Fibroblast of lung (primary cell): Measurements from ENCODE around the gene DCAF5. TPM values are rescaled to one million over a fixed set of nuclear protein-coding genes. Genes with fewer than 3 reads are reported as not detected.

Source experiments
- DNase-seq, 2 donors: peaks; one replicate each; pipeline versions ENCODE4 v3.0.0 to v3.0.0-alpha.2; 2010; ENCODE audit warnings: low read depth in 2 of 2
- H2AFZ ChIP-seq: 2 replicates; pipeline ENCODE4 v1.5.1; 2012; ENCODE audit warnings: low read length, control low read depth, inconsistent platforms
- H3K27ac ChIP-seq: 2 replicates; pipeline ENCODE4 v1.5.1; 2011; ENCODE audit warnings: low read length, control low read depth; ENCODE audit not compliant: insufficient read depth
- H3K27me3 ChIP-seq: 2 replicates; pipeline ENCODE4 v1.5.1; 2011; ENCODE audit warnings: mild to moderate bottlenecking, low read length; ENCODE audit not compliant: control insufficient read depth, insufficient read depth
- H3K36me3 ChIP-seq: 2 replicates; pipeline ENCODE4 v1.5.1; 2011; ENCODE audit warnings: low read length; ENCODE audit not compliant: control insufficient read depth, insufficient read depth
- H3K4me1 ChIP-seq: 2 replicates; pipeline ENCODE4 v1.5.1; 2011; ENCODE audit warnings: low read length; ENCODE audit not compliant: control insufficient read depth, insufficient read depth; ENCODE audit errors: extremely low read depth
- H3K4me2 ChIP-seq: 2 replicates; pipeline ENCODE4 v1.5.1; 2011; ENCODE audit warnings: low read length, control low read depth; ENCODE audit not compliant: insufficient read depth; ENCODE audit errors: extremely low read depth
- H3K4me3 ChIP-seq, 4 experiments: fragments of 200-600 bp in 1 of 4; sonication (generic) in 1 of 4; replicated peaks in 1 of 4; 2 replicates each; pipeline ENCODE4 v1.5.1; 2011 to 2016; ENCODE audit warnings: low read length in 4 of 4, low read depth in 3 of 4, mild to moderate bottlenecking in 3 of 4, control low read depth in 2 of 4, inconsistent platforms in 1 of 4, mixed read lengths in 1 of 4; ENCODE audit not compliant: insufficient read depth in 1 of 4; ENCODE audit errors: control extremely low read depth in 1 of 4
- H3K79me2 ChIP-seq: 2 replicates; pipeline ENCODE4 v1.5.1; 2012; ENCODE audit warnings: mild to moderate bottlenecking, low read length, inconsistent platforms; ENCODE audit not compliant: control insufficient read depth, insufficient read depth
- H3K9ac ChIP-seq: 2 replicates; pipeline ENCODE4 v1.5.1; 2011; ENCODE audit warnings: mild to moderate bottlenecking, low read length, control low read depth; ENCODE audit not compliant: insufficient read depth
- H3K9me3 ChIP-seq: 2 replicates; pipeline ENCODE4 v1.5.1; 2012; ENCODE audit warnings: low read depth, low read length; ENCODE audit not compliant: control insufficient read depth, insufficient read depth
- H4K20me1 ChIP-seq: 2 replicates; pipeline ENCODE4 v1.5.1; 2011; ENCODE audit warnings: low read length; ENCODE audit not compliant: control insufficient read depth, insufficient read depth; ENCODE audit errors: extremely low read depth
- CTCF ChIP-seq, 2 donors: IDR thresholded peaks in 1 of 2; conservative IDR thresholded peaks in 1 of 2; 1 replicate in 1 of 2; 2 replicates in 1 of 2; pipeline ENCODE4 v1.5.1; 2011 to 2012; ENCODE audit warnings: low read length in 2 of 2, control low read depth in 1 of 2, inconsistent platforms in 1 of 2, low read depth in 1 of 2, mild to moderate bottlenecking in 1 of 2
- EZH2 ChIP-seq: IDR thresholded peaks from 2 replicates; pipeline ENCODE4 v1.5.1; 2012; ENCODE audit warnings: low read length, control low read depth, mild to moderate bottlenecking; ENCODE audit errors: missing control alignments
- polyA plus RNA-seq, 2 donors: library from polyadenylated mRNA; depleted of rRNA in 1 of 2; stranded (reverse) in 1 of 2; unstranded in 1 of 2; fragments of >200 nt; gene quantifications; 2 replicates each; pipeline ENCODE4 v1.2.1, GENCODE V29; 2011 to 2012; ENCODE audit warnings: missing spikeins in 1 of 2
- total RNA-seq: library from RNA; depleted of rRNA; stranded (reverse); fragments of >200 nt; gene quantifications from 2 replicates; pipeline ENCODE4 v1.2.1, GENCODE V29; 2014

The DCAF5 gene
- total and polyA plus RNA-seq, 2 donors (not counting 1 experiment from before 2014, with no cell fraction given), result 16.8 to 31.8 TPM

GRCh38 chr14:69017706-69018105 is 135.2 kb downstream of the DCAF5 start:
- Histone ChIP-seq H3K36me3 (no peaks in the 10 kb centered on the region), H3K4me3 (no peak overlapping the region), H3K4me2 (no peak overlapping the region), H2AFZ (no peak overlapping the region), H3K4me1 (peaks cover 5% of the 10 kb centered on the region), H3K27ac (no peak overlapping the region), H3K27me3 (no peaks in the 10 kb centered on the region), H3K9me3 (no peaks in the 10 kb centered on the region), H4K20me1 (no peaks in the 10 kb centered on the region), H3K79me2 (no peaks in the 10 kb centered on the region), H3K9ac (no peak overlapping the region)
- no peak for DNase-seq
- TF ChIP-seq EZH2 (no peak), CTCF (conservative IDR thresholded peaks at IDR 0.05 in 1 of 2, IDR thresholded peaks at IDR 0.05 in 1 of 2; ENCODE audit: low read depth in 1 of 2, low read length in 2 of 2) (no peak)

GRCh38 chr14:69014829-69015259 is 138.1 kb downstream of the DCAF5 start:
- Histone ChIP-seq H3K9me3 (no peaks in the 10 kb centered on the region), H3K36me3 (no peaks in the 10 kb centered on the region), H3K79me2 (no peaks in the 10 kb centered on the region), H4K20me1 (no peaks in the 10 kb centered on the region), H3K9ac (no peak overlapping the region), H3K27me3 (no peaks in the 10 kb centered on the region), H3K4me1 (peaks cover 5% of the 10 kb centered on the region), H3K27ac (no peak overlapping the region), H3K4me3 (no peak overlapping the region), H2AFZ (no peak overlapping the region), H3K4me2 (no peak overlapping the region)
- DNase-seq, result peak in 1 of 2 donors; percentile 72
- TF ChIP-seq CTCF (conservative IDR thresholded peaks at IDR 0.05 in 1 of 2, IDR thresholded peaks at IDR 0.05 in 1 of 2; ENCODE audit: low read depth in 1 of 2, low read length in 2 of 2), result no peak
- TF ChIP-seq EZH2, result no peak

- H3K4me2 ChIP-seq, result peak overlapping the region; percentile 3
- H3K4me1 ChIP-seq, result peaks cover 5% of the 10 kb centered on the region
- peak; percentile 37 to 74 for DNase-seq
- no peaks in the 10 kb centered on the region for H3K9me3 ChIP-seq
- H3K27me3 ChIP-seq, result no peaks in the 10 kb centered on the region
- H3K36me3 ChIP-seq, result no peaks in the 10 kb centered on the region
- H3K79me2 ChIP-seq, result no peaks in the 10 kb centered on the region
- no peak overlapping the region for H3K27ac ChIP-seq
- H3K4me3 ChIP-seq, result no peak overlapping the region
- no peak for TF ChIP-seq EZH2
- H3K9ac ChIP-seq, result no peak overlapping the region
- H2AFZ ChIP-seq, result no peak overlapping the region
- no peaks in the 10 kb centered on the region for H4K20me1 ChIP-seq
These were observed 138.8 kb downstream of the DCAF5 start for GRCh38 chr14:69013943-69014782.
